ENCODE data around the gene DNPEP.

The DNPEP gene

GRCh38 chr2:219352448-219353023 is 35.2 kb downstream of the DNPEP start:
- peak; percentile 69 for DNase-seq (ENCODE audit: low read depth)
- H3K4me3 ChIP-seq (ENCODE audit: low read length): no peak overlapping the region
- peak; percentile 75 for TF ChIP-seq CTCF (IDR thresholded peaks at IDR 0.05; ENCODE audit: insufficient read depth, low read depth, low read length, missing control alignments)

GRCh38 chr2:219350710-219351221 is 36.9 kb downstream of the DNPEP start:
- DNase-seq (ENCODE audit: low read depth): no peak
- TF ChIP-seq CTCF (IDR thresholded peaks at IDR 0.05; ENCODE audit: insufficient read depth, low read depth, low read length, missing control alignments): no peak

GRCh38 chr2:219350215-219350614 is 37.5 kb downstream of the DNPEP start:
- no peak overlapping the region for H3K4me3 ChIP-seq (ENCODE audit: low read length)
- no peak for TF ChIP-seq CTCF (IDR thresholded peaks at IDR 0.05; ENCODE audit: insufficient read depth, low read depth, low read length, missing control alignments)
- DNase-seq (ENCODE audit: low read depth): no peak

More at GRCh38 chr2:219350710-219351221, 36.9 kb downstream of the DNPEP start:
- no peak overlapping the region for H3K4me3 ChIP-seq (ENCODE audit: low read length)

- no peak overlapping the region for H3K4me3 ChIP-seq (ENCODE audit: low read length)
- no peak for TF ChIP-seq CTCF (IDR thresholded peaks at IDR 0.05; ENCODE audit: insufficient read depth, low read depth, low read length, missing control alignments)
- peak; percentile 20 for DNase-seq (ENCODE audit: low read depth)
Observed at GRCh38 chr2:219344751-219345430, 42.8 kb downstream of the DNPEP start.

GRCh38 chr2:219335373-219335786 is 52.3 kb downstream of the DNPEP start:
- peak; percentile 50 for DNase-seq (ENCODE audit: low read depth)
- no peak overlapping the region for H3K4me3 ChIP-seq (ENCODE audit: low read length)
- no peak for TF ChIP-seq CTCF (IDR thresholded peaks at IDR 0.05; ENCODE audit: insufficient read depth, low read depth, low read length, missing control alignments)

GRCh38 chr2:219334076-219334475 is 53.6 kb downstream of the DNPEP start:
- H3K4me3 ChIP-seq (ENCODE audit: low read length): no peak overlapping the region
- DNase-seq (ENCODE audit: low read depth): no peak
- TF ChIP-seq CTCF (IDR thresholded peaks at IDR 0.05; ENCODE audit: insufficient read depth, low read depth, low read length, missing control alignments): no peak

Measured in epithelial cell of esophagus (primary cell).